SK-N-SH treated with all-trans-retinoic acid at 6 μM for 48 hours (cell line): ENCODE results near the gene FGD5.

ENCODE experiments used
- ATAC-seq: fragments of 200-7000 bp; cut with Tn5 transposase; 3 replicates; pipeline ENCODE4 v1.9.1; 2020; ENCODE audit warnings: mild to moderate bottlenecking, moderate library complexity
- ARNTL ChIP-seq: fragments of 450-650 bp; formaldehyde crosslinking; IDR thresholded peaks from 2 replicates; pipeline ENCODE4 v1.5.0; 2020; ENCODE audit warnings: low read depth, mild to moderate bottlenecking, moderate library complexity, borderline replicate concordance
- BACH2 ChIP-seq: fragments of 250-450 bp; sonication (Bioruptor Pico); IDR thresholded peaks from 2 replicates; pipeline ENCODE4 v1.9.0; 2021; ENCODE audit warnings: mild to moderate bottlenecking, borderline replicate concordance
- CREB5 ChIP-seq: fragments of 250-450 bp; sonication (Bioruptor Pico); IDR thresholded peaks from 2 replicates; pipeline ENCODE4 v1.5.1; 2020; ENCODE audit warnings: low read depth, mild to moderate bottlenecking, moderate library complexity
- CSDC2 ChIP-seq: fragments of 250-450 bp; sonication (Bioruptor Pico); IDR thresholded peaks from 2 replicates; pipeline ENCODE4 v1.5.0; 2020; ENCODE audit warnings: mild to moderate bottlenecking, moderate library complexity
- ESRRG ChIP-seq: fragments of 250-450 bp; sonication (Bioruptor Pico); IDR thresholded peaks from 2 replicates; pipeline ENCODE4 v1.6.1; 2021; ENCODE audit warnings: mild to moderate bottlenecking
- GLIS3 ChIP-seq: fragments of 250-450 bp; sonication (Bioruptor Pico); IDR thresholded peaks from 2 replicates; pipeline ENCODE4 v1.5.0; 2020; ENCODE audit warnings: mild to moderate bottlenecking, moderate library complexity
- ISL1 ChIP-seq: fragments of 250-450 bp; sonication (Bioruptor Pico); IDR thresholded peaks from 2 replicates; pipeline ENCODE4 v2.1.2; 2022; ENCODE audit warnings: mild to moderate bottlenecking, moderate library complexity
- OSR1 ChIP-seq: fragments of 250-450 bp; sonication (Bioruptor Pico); IDR thresholded peaks from 2 replicates; pipeline ENCODE4 v1.8.0; 2022; ENCODE audit warnings: moderate library complexity, mild to moderate bottlenecking, inconsistent platforms
- PATZ1 ChIP-seq: fragments of 250-450 bp; sonication (Bioruptor Pico); IDR thresholded peaks from 2 replicates; pipeline ENCODE4 v1.8.0; 2020; ENCODE audit warnings: mild to moderate bottlenecking, moderate library complexity, borderline replicate concordance
- PPARA ChIP-seq: fragments of 250-450 bp; sonication (Bioruptor Pico); IDR thresholded peaks from 2 replicates; pipeline ENCODE4 v1.5.0; 2020; ENCODE audit warnings: mild to moderate bottlenecking, borderline replicate concordance
- RARB ChIP-seq: fragments of 250-450 bp; sonication (Bioruptor Pico); IDR thresholded peaks from 2 replicates; pipeline ENCODE4 v1.8.0; 2021; ENCODE audit warnings: mild to moderate bottlenecking, moderate library complexity
- SNAI2 ChIP-seq: fragments of 250-450 bp; sonication (Bioruptor Pico); IDR thresholded peaks from 2 replicates; pipeline ENCODE4 v1.5.0; 2020; ENCODE audit warnings: mild to moderate bottlenecking, moderate library complexity
- TCF4 ChIP-seq: fragments of 250-450 bp; sonication (Bioruptor Pico); IDR thresholded peaks from 2 replicates; pipeline ENCODE4 v1.8.0; 2021; ENCODE audit warnings: mild to moderate bottlenecking, moderate library complexity, borderline replicate concordance
- TOX ChIP-seq: fragments of 250-450 bp; sonication (Bioruptor Pico); IDR thresholded peaks from 2 replicates; pipeline ENCODE4 v1.8.0; 2021; ENCODE audit warnings: mild to moderate bottlenecking, moderate library complexity, borderline replicate concordance
- TSHZ2 ChIP-seq: fragments of 250-450 bp; sonication (Bioruptor Pico); IDR thresholded peaks from 2 replicates; pipeline ENCODE4 v1.5.0; 2020; ENCODE audit warnings: mild to moderate bottlenecking, moderate library complexity
- ZC3H10 ChIP-seq: fragments of 250-450 bp; sonication (Bioruptor Pico); IDR thresholded peaks from 2 replicates; pipeline ENCODE4 v1.5.1; 2021; ENCODE audit warnings: mild to moderate bottlenecking, moderate library complexity
- ZFP3 ChIP-seq: fragments of 250-450 bp; sonication (Bioruptor Pico); IDR thresholded peaks from 2 replicates; pipeline ENCODE4 v1.5.0; 2020; ENCODE audit warnings: mild to moderate bottlenecking, moderate library complexity
- ZFP30 ChIP-seq: fragments of 450-650 bp; formaldehyde crosslinking; IDR thresholded peaks from 2 replicates; pipeline ENCODE4 v1.5.0; 2022; ENCODE audit warnings: mild to moderate bottlenecking, moderate library complexity
- ZNF565 ChIP-seq: fragments of 450-650 bp; formaldehyde crosslinking; conservative IDR thresholded peaks from 2 replicates; pipeline ENCODE4 v1.5.0; 2020; ENCODE audit warnings: low read depth, mild to moderate bottlenecking, moderate library complexity
- ZNF70 ChIP-seq: fragments of 450-650 bp; formaldehyde crosslinking; IDR thresholded peaks from 2 replicates; pipeline ENCODE4 v1.5.0; 2020; ENCODE audit warnings: mild to moderate bottlenecking, moderate library complexity
- ZNF8 ChIP-seq: fragments of 450-650 bp; formaldehyde crosslinking; IDR thresholded peaks from 2 replicates; pipeline ENCODE4 v1.5.0; 2020; ENCODE audit warnings: mild to moderate bottlenecking, moderate library complexity
- TF ChIP-seq, protein P1 (sequence below): fragments of 250-450 bp; sonication (Bioruptor Pico); IDR thresholded peaks from 2 replicates; pipeline ENCODE4 v1.8.0; 2021; ENCODE audit warnings: low read depth, mild to moderate bottlenecking, moderate library complexity, borderline replicate concordance

The FGD5 gene

DNA sequence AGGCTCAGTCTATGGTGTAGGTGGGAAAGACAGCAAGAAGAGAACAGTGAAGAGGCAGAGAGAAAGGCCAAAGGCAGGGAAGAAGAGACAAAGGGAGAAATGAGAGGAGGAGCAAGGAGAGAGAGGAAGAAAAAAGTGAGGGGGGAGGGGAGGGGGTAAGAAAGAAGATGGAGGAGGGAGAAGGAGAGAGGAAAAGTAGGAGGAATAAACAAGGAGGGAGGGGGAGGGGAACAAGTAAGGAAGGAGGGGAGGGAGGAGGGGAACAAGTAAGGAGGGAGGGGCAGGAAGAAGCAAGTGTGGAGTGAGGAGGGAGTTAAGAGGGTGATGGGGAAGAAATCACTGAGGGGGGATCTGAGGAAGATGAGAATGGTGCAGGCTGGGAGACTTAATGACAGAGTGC, 45.5 kb upstream of the FGD5 start:
- TF ChIP-seq PATZ1 (CRISPR knock-in tag) (no peak), TCF4 (CRISPR knock-in tag) (no peak), ZNF565 (CRISPR knock-in tag) (no peak), ZNF70 (CRISPR knock-in tag) (no peak), GLIS3 (CRISPR knock-in tag) (no peak), CSDC2 (no peak), ZFP3 (CRISPR knock-in tag) (no peak), ZNF8 (CRISPR knock-in tag) (no peak), OSR1 (CRISPR knock-in tag) (no peak), SNAI2 (CRISPR knock-in tag) (no peak), ZFP30 (CRISPR knock-in tag) (no peak), ARNTL (CRISPR knock-in tag) (no peak), ZC3H10 (no peak), TSHZ2 (no peak), TOX (CRISPR knock-in tag) (no peak), BACH2 (CRISPR knock-in tag) (no peak), RARB (CRISPR knock-in tag) (no peak), ESRRG (CRISPR knock-in tag) (no peak), CREB5 (CRISPR knock-in tag) (no peak)
- TF ChIP-seq, protein P1, sequence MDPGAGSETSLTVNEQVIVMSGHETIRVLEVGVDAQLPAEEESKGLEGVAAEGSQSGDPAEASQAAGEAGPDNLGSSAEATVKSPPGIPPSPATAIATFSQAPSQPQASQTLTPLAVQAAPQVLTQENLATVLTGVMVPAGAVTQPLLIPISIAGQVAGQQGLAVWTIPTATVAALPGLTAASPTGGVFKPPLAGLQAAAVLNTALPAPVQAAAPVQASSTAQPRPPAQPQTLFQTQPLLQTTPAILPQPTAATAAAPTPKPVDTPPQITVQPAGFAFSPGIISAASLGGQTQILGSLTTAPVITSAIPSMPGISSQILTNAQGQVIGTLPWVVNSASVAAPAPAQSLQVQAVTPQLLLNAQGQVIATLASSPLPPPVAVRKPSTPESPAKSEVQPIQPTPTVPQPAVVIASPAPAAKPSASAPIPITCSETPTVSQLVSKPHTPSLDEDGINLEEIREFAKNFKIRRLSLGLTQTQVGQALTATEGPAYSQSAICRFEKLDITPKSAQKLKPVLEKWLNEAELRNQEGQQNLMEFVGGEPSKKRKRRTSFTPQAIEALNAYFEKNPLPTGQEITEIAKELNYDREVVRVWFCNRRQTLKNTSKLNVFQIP (CRISPR knock-in tag) = no peak
- ATAC-seq = no peak

DNA sequence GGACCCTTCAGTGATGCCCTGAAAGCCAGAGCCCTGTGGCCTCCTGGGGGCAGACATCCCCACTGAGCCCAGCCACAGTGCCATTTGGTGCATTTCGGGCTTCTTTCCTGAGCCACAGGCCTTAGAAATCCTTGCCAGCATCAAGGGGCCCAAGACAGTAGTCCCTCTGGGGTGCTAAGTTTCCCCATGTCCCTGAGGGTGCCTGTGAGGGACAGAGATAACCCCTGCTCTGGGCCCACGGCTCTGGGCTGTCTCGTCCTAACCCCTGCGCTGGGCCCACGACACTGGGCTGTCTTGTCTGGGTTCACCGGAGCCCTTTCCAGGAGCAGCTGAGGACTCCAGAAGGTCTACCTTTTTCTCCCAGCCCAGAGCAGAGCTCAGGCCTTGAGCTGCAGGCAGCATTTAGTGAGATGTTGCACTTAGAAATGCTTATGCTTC, 45.1 kb upstream of the FGD5 start:
- no peak for ATAC-seq
- TF ChIP-seq PATZ1 (CRISPR knock-in tag) (no peak), TSHZ2 (no peak), CREB5 (CRISPR knock-in tag) (no peak), ZFP30 (CRISPR knock-in tag) (no peak), RARB (CRISPR knock-in tag) (no peak), CSDC2 (no peak), ZC3H10 (no peak), TCF4 (CRISPR knock-in tag) (no peak), ZNF70 (CRISPR knock-in tag) (no peak), OSR1 (CRISPR knock-in tag) (no peak), ZNF8 (CRISPR knock-in tag) (no peak), PPARA (CRISPR knock-in tag) (no peak), ISL1 (CRISPR knock-in tag) (no peak), GLIS3 (CRISPR knock-in tag) (no peak)
- TF ChIP-seq, protein P1 (CRISPR knock-in tag) = no peak
- TF ChIP-seq, all 23 proteins: peak for 0
